Neural cell (in vitro differentiated cells): Measurements from ENCODE around the gene FRY.

ENCODE experiments used
- CTCF ChIP-seq: fragments of 450-650 bp; IDR thresholded peaks from 2 replicates; pipeline ENCODE4 v1.5.1; 2014; ENCODE audit warnings: antibody characterized with exemption, mild to moderate bottlenecking, moderate library complexity; ENCODE audit not compliant: poor library complexity, severe bottlenecking
- EZH2 ChIP-seq: fragments of 200-600, 300-800 bp; shearing (Covaris generic), sonication (generic); IDR thresholded peaks from 2 replicates; pipeline ENCODE4 v1.6.1; 2014; ENCODE audit warnings: antibody characterized with exemption, low read length, borderline replicate concordance, mild to moderate bottlenecking; ENCODE audit not compliant: insufficient read depth, poor library complexity, severe bottlenecking
- MXI1 ChIP-seq: fragments of 450-650 bp; conservative IDR thresholded peaks from 2 replicates; pipeline ENCODE4 v1.6.1; 2014; ENCODE audit warnings: antibody characterized with exemption, mild to moderate bottlenecking; ENCODE audit not compliant: poor library complexity, severe bottlenecking
- POLR2AphosphoS5 ChIP-seq: IDR thresholded peaks from 2 replicates; pipeline ENCODE4 v1.6.1; 2012
- SMC3 ChIP-seq: fragments of 450-650 bp; conservative IDR thresholded peaks from 2 replicates; pipeline ENCODE4 v1.6.1; 2014; ENCODE audit warnings: antibody characterized with exemption, mild to moderate bottlenecking, moderate library complexity; ENCODE audit not compliant: poor library complexity
- TAF1 ChIP-seq: IDR thresholded peaks from 2 replicates; pipeline ENCODE4 v1.6.1; 2012; ENCODE audit warnings: low read depth

DNA sequence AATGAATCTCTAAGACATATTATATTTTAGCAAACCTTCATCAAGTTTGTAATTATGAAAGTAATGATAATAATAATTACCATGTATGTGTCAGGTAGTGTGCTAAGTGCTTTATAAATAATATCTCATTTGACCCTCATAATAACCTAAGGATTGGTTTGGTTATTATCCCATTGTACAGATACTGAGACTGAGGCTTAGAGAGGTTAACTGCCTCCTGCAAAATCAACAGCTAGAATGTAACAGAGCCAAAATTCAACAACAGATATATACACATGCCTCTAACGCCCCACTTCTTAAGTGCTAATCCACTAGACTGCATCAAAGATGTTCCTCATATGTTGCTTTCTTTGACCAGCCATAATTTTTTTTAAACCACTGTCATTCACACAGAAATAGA lies 142.8 kb downstream of the FRY start:
- no peak for TF ChIP-seq TAF1
- no peak for TF ChIP-seq EZH2
- no peak for TF ChIP-seq POLR2AphosphoS5
- no peak for TF ChIP-seq CTCF
- no peak for TF ChIP-seq SMC3
- no peak for TF ChIP-seq MXI1
